ENCODE results near the gene PROSER2. TPM values are rescaled to one million over a fixed set of nuclear protein-coding genes. Genes with fewer than 3 reads are reported as not detected.

The PROSER2 gene
- total RNA-seq, 1 donor from 2014 or later = 0.27 TPM

DNA sequence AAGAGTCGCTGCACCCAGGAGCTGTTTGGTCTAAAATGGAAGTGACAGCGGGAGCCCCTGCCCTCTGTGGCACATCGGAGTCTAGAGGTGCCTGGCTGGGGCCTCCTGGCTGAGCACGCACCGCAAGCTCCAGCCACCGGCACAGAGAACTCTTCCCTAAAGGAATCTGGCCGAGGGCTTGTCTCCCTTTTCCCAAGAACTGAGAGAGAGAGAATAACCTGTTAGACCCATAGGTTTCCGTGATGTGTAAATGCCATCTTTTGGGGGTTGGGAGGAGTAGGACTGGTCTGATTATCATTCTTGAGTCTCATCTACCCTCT lies 47.3 kb downstream of the PROSER2 start:
- ATAC-seq (ENCODE audit: low read depth) = no peak
- Mint-ChIP-seq H3K36me3 (ENCODE audit: low read depth) (no peaks in the 10 kb centered on the region), H3K4me1 (peaks cover 2% of the 10 kb centered on the region), H3K9me3 (no peaks in the 10 kb centered on the region), H3K27ac (no peak overlapping the region), H3K27me3 (peaks cover 7% of the 10 kb centered on the region), H3K4me3 (no peak overlapping the region)
- CTCF ChIA-PET = no interaction called here
- intact Hi-C loops (cut with micrococcal nuclease) = no loop called here
- no peak for DNase-seq
- TF ChIP-seq CTCF (IDR thresholded peaks at IDR 0.05) = no peak
- POLR2A ChIA-PET = no interaction called here

DNA sequence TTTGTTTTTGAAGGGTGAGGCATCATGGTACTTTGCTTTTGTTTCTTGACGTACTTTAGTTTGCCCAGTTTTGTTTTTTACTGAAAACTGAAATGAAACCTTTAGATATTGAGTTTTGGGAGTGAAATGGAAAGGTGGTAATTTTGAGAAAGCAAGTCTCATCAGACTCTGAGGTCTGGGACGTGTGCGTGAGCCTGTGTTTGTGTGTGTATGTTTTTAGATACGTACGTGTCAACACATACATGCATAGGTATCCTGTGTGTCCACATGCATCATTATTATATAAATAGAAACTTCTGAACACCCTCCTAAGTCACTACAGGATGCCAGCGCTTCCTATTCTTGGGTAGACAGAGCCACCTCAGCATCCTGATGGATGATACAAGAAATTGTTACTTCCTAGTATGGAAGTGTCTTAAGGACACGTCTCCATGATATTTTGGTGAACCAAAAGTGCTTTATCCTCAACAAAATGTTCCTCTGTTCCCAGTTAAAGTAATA lies 47.8 kb downstream of the PROSER2 start:
- no peak for DNase-seq
- CTCF ChIA-PET = no interaction called here
- Mint-ChIP-seq H3K36me3 (ENCODE audit: low read depth) (no peaks in the 10 kb centered on the region), H3K4me1 (peaks cover 2% of the 10 kb centered on the region), H3K27ac (no peak overlapping the region), H3K9me3 (no peaks in the 10 kb centered on the region), H3K27me3 (peaks cover 7% of the 10 kb centered on the region), H3K4me3 (no peak overlapping the region)
- no peak for ATAC-seq (ENCODE audit: low read depth)
- no peak for TF ChIP-seq CTCF (IDR thresholded peaks at IDR 0.05)
- POLR2A ChIA-PET = no interaction called here
- intact Hi-C loops (cut with micrococcal nuclease) = no loop called here

- TF ChIP-seq CTCF (IDR thresholded peaks at IDR 0.05) = no peak
- Mint-ChIP-seq H3K9me3 (no peaks in the 10 kb centered on the region), H3K4me1 (peaks cover 2% of the 10 kb centered on the region), H3K4me3 (no peak overlapping the region), H3K27me3 (peaks cover 9% of the 10 kb centered on the region), H3K36me3 (ENCODE audit: low read depth) (no peaks in the 10 kb centered on the region), H3K27ac (no peak overlapping the region)
- no peak for DNase-seq
- CTCF ChIA-PET = no interaction called here
- intact Hi-C loops (cut with micrococcal nuclease) = no loop called here
- POLR2A ChIA-PET = no interaction called here
- ATAC-seq (ENCODE audit: low read depth) = no peak
Measured at GRCh38 chr10:11871466-11871865, 48.3 kb downstream of the PROSER2 start.

DNA sequence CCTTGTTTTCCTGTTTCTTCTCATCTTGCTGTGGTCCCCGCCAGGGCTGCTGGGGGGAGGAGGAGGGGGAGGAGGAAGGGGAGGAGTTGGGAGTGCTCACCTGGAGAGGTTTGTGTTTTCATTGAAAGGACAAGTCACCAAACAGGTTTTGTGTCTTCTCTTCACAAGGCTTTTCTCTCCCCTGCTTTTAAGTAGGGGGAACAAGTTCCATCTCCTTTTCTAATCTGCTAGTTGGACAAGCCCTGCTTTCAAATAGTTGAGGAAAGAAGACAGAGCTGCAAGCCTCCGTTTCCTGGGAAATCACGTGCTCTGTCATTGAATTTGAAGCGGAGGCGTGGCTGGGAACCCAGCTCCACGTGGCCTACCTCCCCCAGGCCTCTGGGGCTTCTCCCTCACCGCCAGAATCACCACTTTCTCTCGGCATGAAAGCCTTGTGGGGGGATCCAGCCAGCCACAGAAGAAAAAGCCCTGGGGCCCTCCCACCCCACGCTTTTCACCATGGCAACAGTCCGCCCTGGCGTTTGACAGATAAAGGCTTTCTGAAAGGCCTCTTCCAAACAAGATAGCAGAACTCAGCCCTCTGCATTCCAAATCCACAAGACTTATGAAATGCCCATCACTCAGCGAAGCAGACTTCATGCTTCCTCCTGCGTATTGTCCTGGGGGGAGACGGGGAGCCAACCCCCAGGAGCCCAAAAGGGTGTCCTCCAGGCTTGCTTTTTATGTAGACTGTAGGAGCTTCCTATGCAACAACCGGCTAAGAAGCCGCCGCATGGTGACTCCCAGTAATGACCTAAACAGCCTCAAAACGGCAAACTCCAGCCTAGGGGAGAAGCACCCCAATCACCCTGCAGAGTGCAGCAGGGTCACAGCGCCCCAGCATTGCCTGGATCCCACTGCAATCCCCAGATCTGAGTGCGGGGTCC lies 51.7 kb downstream of the PROSER2 start:
- TF ChIP-seq CTCF (IDR thresholded peaks at IDR 0.05) = no peak
- POLR2A ChIA-PET = no interaction called here
- Mint-ChIP-seq H3K4me3 (no peak overlapping the region), H3K27ac (no peak overlapping the region), H3K27me3 (peaks cover 14% of the 10 kb centered on the region), H3K9me3 (no peaks in the 10 kb centered on the region), H3K4me1 (peaks cover 2% of the 10 kb centered on the region), H3K36me3 (ENCODE audit: low read depth) (no peaks in the 10 kb centered on the region)
- DNase-seq (no peak), ATAC-seq (ENCODE audit: low read depth) (no peak)
- intact Hi-C loops (cut with micrococcal nuclease) = no loop called here
- CTCF ChIA-PET = no interaction called here

- POLR2A ChIA-PET = no interaction called here
- no peaks in the 10 kb centered on the region for H3K36me3 Mint-ChIP-seq (ENCODE audit: low read depth)
- no peak for TF ChIP-seq CTCF (IDR thresholded peaks at IDR 0.05)
Measured at GRCh38 chr10:11875494-11876281, 52.5 kb downstream of the PROSER2 start.

More at GRCh38 chr10:11875494-11876281, 52.5 kb downstream of the PROSER2 start:
- no peak for DNase-seq
- Mint-ChIP-seq H3K4me1 (peaks cover 2% of the 10 kb centered on the region), H3K27ac (no peak overlapping the region), H3K4me3 (no peak overlapping the region), H3K9me3 (no peaks in the 10 kb centered on the region), H3K27me3 (peaks cover 14% of the 10 kb centered on the region)
- ATAC-seq (ENCODE audit: low read depth) = no peak
- CTCF ChIA-PET = no interaction called here
- intact Hi-C loops (cut with micrococcal nuclease) = no loop called here
